ENCODE measurements around the gene SRRM5. TPM values are rescaled to one million over a fixed set of nuclear protein-coding genes. Genes with fewer than 3 reads are reported as not detected.
A peak's percentile ranks its signal among the peaks of the same experiment; 100 is the strongest.

Gene SRRM5
- polyA plus RNA-seq, 2 of the 4 experiments (the other 2 are of a cell fraction), result 0.47 to 0.50 TPM

- no peak for TF ChIP-seq TFCP2L1 (CRISPR knock-in tag; IDR thresholded peaks at IDR 0.05)
- peak; percentile 78 for TF ChIP-seq POLR2A (IDR thresholded peaks at IDR 0.05; ENCODE audit: low read length)
- TF ChIP-seq ZC3H11A (IDR thresholded peaks at IDR 0.05), result no peak
- TF ChIP-seq BCL3 (IDR thresholded peaks at IDR 0.05), result peak; percentile 37; the same call in 2 of the 3 replicates
- 0 out of 2 replicates have a peak, but pooled peaks have one; percentile 42 for TF ChIP-seq EHF (CRISPR knock-in tag; IDR thresholded peaks at IDR 0.05)
- TF ChIP-seq PHF8 (IDR thresholded peaks at IDR 0.05; ENCODE audit: borderline replicate concordance, low read depth), result peak; percentile 73; the same call in 1 of the 2 replicates
- TF ChIP-seq HEYL (CRISPR knock-in tag; IDR thresholded peaks at IDR 0.05), result no peak
- TF ChIP-seq ZFP36 (IDR thresholded peaks at IDR 0.05; ENCODE audit: borderline replicate concordance, partially characterized antibody), result no peak
- TF ChIP-seq JUNB (IDR thresholded peaks at IDR 0.05), result no peak
- no peak for TF ChIP-seq CHD2 (IDR thresholded peaks at IDR 0.05; ENCODE audit: low read length, partially characterized antibody)
- no peak for TF ChIP-seq RNF2 (IDR thresholded peaks at IDR 0.05; ENCODE audit: borderline replicate concordance, low read depth)
- TF ChIP-seq GATA3 (IDR thresholded peaks at IDR 0.05; ENCODE audit: borderline replicate concordance), result 0 out of 2 replicates have a peak, but pooled peaks have one; percentile 6
- peak; percentile 13 to 36; a peak in 4 of 5 replicates for TF ChIP-seq RAD21 (conservative IDR thresholded peaks at IDR 0.05 in 1 of 2, IDR thresholded peaks at IDR 0.05 in 1 of 2)
- TF ChIP-seq ZSCAN20 (CRISPR knock-in tag; IDR thresholded peaks at IDR 0.05), result no peak
- no peak; the same call in 1 of the 2 replicates for TF ChIP-seq MYC (IDR thresholded peaks at IDR 0.05; ENCODE audit: borderline replicate concordance, low read length)
Observed at GRCh38 chr19:43595999-43596841, 15.7 kb upstream of the SRRM5 start, which contains the start of the genes IRGQ and ZNF576 (continued).

GRCh38 chr19:43596842-43597461 is 14.9 kb upstream of the SRRM5 start:
- no peak for DNase-seq (ENCODE audit: low read depth in 1 of 2, low spot score in 1 of 2)
- peak overlapping the region; percentile 86 to 88 for H3K27ac ChIP-seq
- peak overlapping the region; percentile 87 for H3K4me2 ChIP-seq
- no peaks in the 10 kb centered on the region for H3K9me3 ChIP-seq
- TF ChIP-seq MYC (IDR thresholded peaks at IDR 0.05; ENCODE audit: borderline replicate concordance, low read length) (no peak), PHF8 (IDR thresholded peaks at IDR 0.05; ENCODE audit: borderline replicate concordance, low read depth) (0 out of 2 replicates have a peak, but pooled peaks have one; percentile 5)
- H3K4me1 ChIP-seq, result peaks cover 19% of the 10 kb centered on the region
- 49% methylated on average over 7 of the region's 7 CpGs for WGBS (ENCODE audit: missing lambda C conversion rate)
- ChIA-PET CTCF (interaction anchor here (0.7 to 4.6 kb wide), 12 partner anchors 10 to 188 kb away, joined by 3 to 44 read pairs (median 5); partner anchors contain the start of gene XRCC1), POLR2A (interaction anchor here (0.9 to 2.5 kb wide), 4 partner anchors 8 to 72 kb away, joined by 3 to 17 read pairs (median 8); partner anchors contain the start of genes PINLYP and XRCC1)
- ATAC-seq, result no peak
- H3K4me3 ChIP-seq, result peak overlapping the region; percentile 60
- no peak for FAIRE-seq

- peaks cover 19% of the 10 kb centered on the region for H3K4me1 ChIP-seq
- H3K4me3 ChIP-seq, result peak overlapping the region; percentile 60; the same call in 1 of the 3 replicates
- WGBS (ENCODE audit: missing lambda C conversion rate), result 73% methylated on average over 5 of the region's 5 CpGs
- peak overlapping the region; percentile 87 for H3K4me2 ChIP-seq
- TF ChIP-seq FOSL2 (IDR thresholded peaks at IDR 0.05) (no peak), FOSL2 (CRISPR knock-in tag; IDR thresholded peaks at IDR 0.05) (no peak), HEYL (CRISPR knock-in tag; IDR thresholded peaks at IDR 0.05) (no peak), FOSB (CRISPR knock-in tag; IDR thresholded peaks at IDR 0.05) (no peak), MAZ (IDR thresholded peaks at IDR 0.05; ENCODE audit: borderline replicate concordance, low read depth, low read length) (no peak), E2F6 (IDR thresholded peaks at IDR 0.05; ENCODE audit: borderline replicate concordance, low read depth) (no peak), NR3C1 (IDR thresholded peaks at IDR 0.05) (no peak), HES2 (IDR thresholded peaks at IDR 0.05) (no peak), KDM1A (IDR thresholded peaks at IDR 0.05; ENCODE audit: low read depth) (no peak), ZNF302 (CRISPR knock-in tag; IDR thresholded peaks at IDR 0.05) (no peak), CHD2 (IDR thresholded peaks at IDR 0.05; ENCODE audit: low read length, partially characterized antibody) (no peak), TFCP2L1 (CRISPR knock-in tag; IDR thresholded peaks at IDR 0.05) (no peak), HOXA7 (CRISPR knock-in tag; IDR thresholded peaks at IDR 0.05) (no peak)
- H3K27ac ChIP-seq, result no peak overlapping the region
- no peak for ATAC-seq
- ChIA-PET POLR2A (interaction anchor here (2.5 kb wide), 1 partner anchor 23 kb away, joined by 17 read pairs; the partner anchor contains the start of genes PINLYP and XRCC1), CTCF (interaction anchor here (0.9 to 3.0 kb wide), 6 partner anchors 9 to 147 kb away, joined by 3 to 15 read pairs (median 6); partner anchors contain the start of gene XRCC1)
- no peak for FAIRE-seq
- H3K9me3 ChIP-seq, result no peaks in the 10 kb centered on the region
- no peak for DNase-seq (ENCODE audit: low read depth in 1 of 2, low spot score in 1 of 2)
Observed at GRCh38 chr19:43597876-43598275, 14.0 kb upstream of the SRRM5 start.

Data from A549 (cell line).